ENCODE measurements around the gene REXO4. TPM values are rescaled to one million over a fixed set of nuclear protein-coding genes. Genes with fewer than 3 reads are reported as not detected.

REXO4 gene
- total and polyA plus RNA-seq, 4 donors = 7.4 to 12.1 (median 9.1) TPM

GRCh38 chr9:133383438-133383837 lies 34.4 kb downstream of the REXO4 start:
- no peak overlapping the region for H3K4me3 ChIP-seq (ENCODE audit: low read depth in 1 of 3, low read length in 3 of 3)
- no peak for DNase-seq (ENCODE audit: low spot score)
- no peaks in the 10 kb centered on the region for H3K27me3 ChIP-seq (ENCODE audit: control insufficient read depth in 4 of 4, insufficient read depth in 4 of 4, low read length in 3 of 4)
- no peak for TF ChIP-seq FOXA1 (IDR thresholded peaks at IDR 0.05)
- TF ChIP-seq EGR1 (IDR thresholded peaks at IDR 0.05; ENCODE audit: low read depth in 2 of 2) = no peak
- TF ChIP-seq FOXA2 (IDR thresholded peaks at IDR 0.05) = no peak
- no peak for TF ChIP-seq MAX (IDR thresholded peaks at IDR 0.05)
- no peak for TF ChIP-seq ATF3 (IDR thresholded peaks at IDR 0.05)
- no peak for TF ChIP-seq ZBTB33 (IDR thresholded peaks at IDR 0.05)
- no peak for TF ChIP-seq RAD21 (IDR thresholded peaks at IDR 0.05)
- TF ChIP-seq NR2F2 (IDR thresholded peaks at IDR 0.05) = no peak
- TF ChIP-seq RXRA (IDR thresholded peaks at IDR 0.05) = no peak
- no peak for TF ChIP-seq YY1 (IDR thresholded peaks at IDR 0.05)
- no peak for TF ChIP-seq REST (IDR thresholded peaks at IDR 0.05)
- TF ChIP-seq HNF4A (conservative IDR thresholded peaks at IDR 0.05) = no peak
- no peak for TF ChIP-seq JUND (IDR thresholded peaks at IDR 0.05)
- TF ChIP-seq TAF1 (conservative IDR thresholded peaks at IDR 0.05) = no peak
- TF ChIP-seq SP1 (IDR thresholded peaks at IDR 0.05) = no peak
- H3K27ac ChIP-seq (ENCODE audit: low read depth in 1 of 2, low read length in 2 of 2) = no peak overlapping the region
- no peaks in the 10 kb centered on the region for H3K4me1 ChIP-seq (ENCODE audit: control insufficient read depth in 4 of 4, insufficient read depth in 4 of 4, low read length in 3 of 4)
- no peak overlapping the region for H3K9ac ChIP-seq (ENCODE audit: low read depth in 1 of 2, low read length in 2 of 2)
- H3K36me3 ChIP-seq (ENCODE audit: control insufficient read depth in 4 of 4, insufficient read depth in 3 of 4, low read depth in 1 of 4, low read length in 3 of 4) = no peaks in the 10 kb centered on the region
- 94% methylated on average over 3 of the region's 3 CpGs for whole genome bisulfite sequencing
- H3K9me3 ChIP-seq (ENCODE audit: control insufficient read depth in 4 of 4, low read length in 3 of 4) = no peaks in the 10 kb centered on the region

- no peak overlapping the region for H3K9ac ChIP-seq (ENCODE audit: low read depth in 1 of 2, low read length in 2 of 2)
- TF ChIP-seq MAX (IDR thresholded peaks at IDR 0.05) (no peak), CTCF (IDR thresholded peaks at IDR 0.05; ENCODE audit: low read depth, low read length, missing input control) (no peak), EGR1 (IDR thresholded peaks at IDR 0.05; ENCODE audit: low read depth in 2 of 2) (no peak), YY1 (IDR thresholded peaks at IDR 0.05) (no peak), REST (IDR thresholded peaks at IDR 0.05) (no peak), GABPA (IDR thresholded peaks at IDR 0.05 in 1 of 2, conservative IDR thresholded peaks at IDR 0.05 in 1 of 2) (no peak), SP1 (IDR thresholded peaks at IDR 0.05) (no peak), ZBTB33 (IDR thresholded peaks at IDR 0.05) (no peak), JUND (IDR thresholded peaks at IDR 0.05) (no peak), HNF4G (IDR thresholded peaks at IDR 0.05) (no peak)
- H3K27ac ChIP-seq (ENCODE audit: low read depth in 1 of 2, low read length in 2 of 2) = no peak overlapping the region
- no peaks in the 10 kb centered on the region for H3K36me3 ChIP-seq (ENCODE audit: control insufficient read depth in 4 of 4, insufficient read depth in 3 of 4, low read depth in 1 of 4, low read length in 3 of 4)
- H3K9me3 ChIP-seq (ENCODE audit: control insufficient read depth in 4 of 4, low read length in 3 of 4) = no peaks in the 10 kb centered on the region
- H3K27me3 ChIP-seq (ENCODE audit: control insufficient read depth in 4 of 4, insufficient read depth in 4 of 4, low read length in 3 of 4) = no peaks in the 10 kb centered on the region
- H3K4me1 ChIP-seq (ENCODE audit: control insufficient read depth in 4 of 4, insufficient read depth in 4 of 4, low read length in 3 of 4) = no peaks in the 10 kb centered on the region
- H3K4me3 ChIP-seq (ENCODE audit: low read depth in 1 of 3, low read length in 3 of 3) = no peak overlapping the region
- DNase-seq (ENCODE audit: low spot score) = no peak
- 95% methylated on average over 4 of the region's 4 CpGs for WGBS
Observed at GRCh38 chr9:133382507-133383141, 35.2 kb downstream of the REXO4 start.
